GM21529 (cell line): ENCODE measurements around the gene STIM1.

Experiments
- ATAC-seq: cut with Tn5 transposase; IDR thresholded peaks from one replicate; pipeline ENCODE4 v1.9.1; 2021; ENCODE audit not compliant: unreplicated experiment

The STIM1 gene

GRCh38 chr11:3830088-3830487, 25.4 kb upstream of the STIM1 start:
- ATAC-seq = no peak

GRCh38 chr11:3830730-3831129, 24.7 kb upstream of the STIM1 start:
- ATAC-seq = no peak

- no peak for ATAC-seq
Observed at GRCh38 chr11:3831378-3832239, 23.9 kb upstream of the STIM1 start.

- ATAC-seq = no peak
Observed at GRCh38 chr11:3832816-3833215, 22.6 kb upstream of the STIM1 start.

GRCh38 chr11:3833449-3833848, 22.0 kb upstream of the STIM1 start:
- ATAC-seq = no peak

GRCh38 chr11:3834349-3834663, 21.2 kb upstream of the STIM1 start:
- no peak for ATAC-seq

- ATAC-seq = no peak
Observed at GRCh38 chr11:3834664-3835461, 20.6 kb upstream of the STIM1 start.

GRCh38 chr11:3835751-3836150, 19.7 kb upstream of the STIM1 start:
- ATAC-seq = no peak

- ATAC-seq = no peak
Observed at GRCh38 chr11:3836903-3837302, 18.6 kb upstream of the STIM1 start.

- ATAC-seq = peak; percentile 19
Observed at GRCh38 chr11:3837793-3838192, 17.7 kb upstream of the STIM1 start.

GRCh38 chr11:3838504-3838903, 17.0 kb upstream of the STIM1 start:
- no peak for ATAC-seq

- no peak for ATAC-seq
Observed at GRCh38 chr11:3840004-3840869, 15.2 kb upstream of the STIM1 start.

GRCh38 chr11:3840870-3841425, 14.5 kb upstream of the STIM1 start, which contains the start of gene RHOG:
Gene RHOG (minus strand): TSS chr11:3840959. CDS start chr11:3828138, 12,821 bp downstream.
- ATAC-seq = peak; percentile 44

GRCh38 chr11:3841426-3842350, 13.8 kb upstream of the STIM1 start:
- ATAC-seq = peak; percentile 53

- ATAC-seq = no peak
Observed at GRCh38 chr11:3843326-3843725, 12.1 kb upstream of the STIM1 start.

GRCh38 chr11:3845246-3845645, 10.2 kb upstream of the STIM1 start:
- ATAC-seq = no peak

GRCh38 chr11:3845670-3846069, 9.8 kb upstream of the STIM1 start:
- no peak for ATAC-seq

- ATAC-seq = no peak
Observed at GRCh38 chr11:3849297-3849874, 6.1 kb upstream of the STIM1 start.

- no peak for ATAC-seq
Observed at GRCh38 chr11:3853545-3853842, 2.0 kb upstream of the STIM1 start.
